NCI-H187 (cell line): ENCODE data around the gene TDRD12.
"Not testable (repeated sequence)": the region's sequence is repeated elsewhere in the genome, so short reads cannot be mapped to it uniquely, and the experiment has no call there.

Source experiments
- DNase-seq, 2 experiments: peaks; one replicate each; lab custom pipeline; 2025; lab: John Stamatoyannopoulos, UW

The TDRD12 gene

DNA sequence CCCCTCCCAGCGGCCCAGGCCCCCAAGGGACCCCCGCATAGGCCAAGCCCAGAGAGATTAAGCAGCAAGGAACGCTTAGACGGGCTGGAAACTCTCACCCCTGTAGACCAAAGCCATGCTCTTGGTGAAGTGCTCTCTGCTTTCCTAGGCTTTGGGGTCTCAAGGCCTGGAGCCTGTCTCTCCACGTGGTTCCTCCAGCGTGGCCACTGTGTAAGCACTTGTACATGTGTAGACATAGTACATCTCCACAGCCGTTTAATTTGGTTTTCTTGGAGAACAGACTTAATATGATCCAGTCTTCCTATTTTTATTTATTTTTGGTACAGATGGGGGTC lies 26.9 kb upstream of the TDRD12 start:
- no peak for DNase-seq

GRCh38 chr19:32693151-32694108 lies 26.1 kb upstream of the TDRD12 start:
- not testable (repeated sequence) for DNase-seq

DNA sequence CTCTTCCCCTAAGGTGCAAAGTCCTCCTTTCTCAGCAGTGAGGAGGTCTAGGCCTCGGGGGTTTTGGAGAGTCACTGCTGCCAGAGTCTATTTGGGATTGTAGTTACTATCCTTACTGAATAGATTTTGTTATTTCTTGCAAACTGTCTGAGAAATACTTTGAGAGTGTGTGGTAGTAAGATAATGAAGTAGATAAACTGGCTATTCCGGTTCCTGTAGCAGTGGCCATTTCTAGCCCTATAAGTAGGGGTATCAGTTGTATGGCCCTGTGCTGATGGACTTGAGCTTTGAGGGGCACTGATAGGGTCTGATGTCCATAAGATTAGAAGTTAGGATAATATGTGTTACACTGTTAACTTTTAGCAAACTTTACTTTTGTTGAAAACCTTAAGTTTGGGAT lies 25.3 kb upstream of the TDRD12 start:
- not testable (repeated sequence) for DNase-seq

DNA sequence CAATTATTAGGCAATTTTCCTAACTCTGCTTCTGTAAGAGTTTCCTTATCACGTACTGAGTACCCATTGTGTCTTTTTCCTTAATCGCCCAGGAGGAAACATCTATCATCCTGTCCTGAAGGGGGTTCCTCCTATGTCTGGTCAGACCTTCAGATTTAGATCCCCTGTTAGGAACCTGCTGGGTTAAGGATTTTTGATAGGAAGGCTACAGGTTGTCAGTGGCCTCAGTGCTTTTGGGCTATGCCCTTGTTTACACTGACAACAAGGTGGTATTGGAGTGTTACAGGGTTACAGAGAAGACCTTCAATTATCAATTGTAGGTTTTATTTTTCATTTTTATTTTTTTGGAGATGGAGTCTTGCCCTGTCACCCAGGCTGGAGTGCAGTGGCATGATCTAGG lies 24.7 kb upstream of the TDRD12 start:
- DNase-seq: not testable (repeated sequence)

- DNase-seq: not testable (repeated sequence)
Observed at GRCh38 chr19:32695506-32695905, 24.1 kb upstream of the TDRD12 start.

GRCh38 chr19:32696771-32697170 lies 22.8 kb upstream of the TDRD12 start:
- not testable (repeated sequence) for DNase-seq

DNA sequence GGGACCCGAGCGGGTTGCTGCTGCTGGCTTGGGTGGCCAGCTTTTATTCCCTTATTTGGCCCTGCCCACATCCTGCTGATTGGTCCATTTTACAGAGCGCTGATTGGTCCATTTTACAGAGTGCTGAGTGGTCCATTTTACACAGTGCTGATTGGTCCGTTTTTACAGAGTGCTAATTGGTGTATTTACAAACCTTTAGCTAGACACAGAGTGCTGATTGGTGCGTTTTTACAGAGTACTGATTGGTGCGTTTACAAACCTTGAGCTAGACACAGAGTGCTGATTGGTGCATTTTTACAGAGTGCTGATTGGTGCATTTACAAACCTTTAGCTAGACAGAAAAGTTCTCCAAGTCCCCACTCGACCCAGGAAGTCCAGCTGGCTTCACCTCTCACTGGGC lies 19.4 kb upstream of the TDRD12 start:
- not testable (repeated sequence) for DNase-seq

DNA sequence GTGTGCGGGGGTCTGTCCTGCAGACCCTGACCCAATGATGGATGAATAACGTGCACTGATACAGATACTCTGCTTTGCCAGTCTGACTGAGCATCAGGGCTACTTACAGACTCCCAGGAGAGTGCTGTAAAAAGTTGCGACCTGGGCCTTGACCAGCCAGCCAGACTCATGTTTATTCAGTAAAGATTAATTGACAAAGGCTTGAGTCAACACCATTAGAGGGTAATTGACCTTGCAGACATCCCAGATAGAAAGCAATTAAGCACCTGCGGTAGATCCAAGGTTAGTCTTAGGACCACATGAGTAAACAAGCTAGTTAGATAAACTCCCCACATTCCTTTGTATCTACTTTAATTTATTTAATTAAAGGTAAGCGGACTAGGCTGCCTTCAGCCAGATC lies 17.6 kb upstream of the TDRD12 start:
- no peak for DNase-seq

DNA sequence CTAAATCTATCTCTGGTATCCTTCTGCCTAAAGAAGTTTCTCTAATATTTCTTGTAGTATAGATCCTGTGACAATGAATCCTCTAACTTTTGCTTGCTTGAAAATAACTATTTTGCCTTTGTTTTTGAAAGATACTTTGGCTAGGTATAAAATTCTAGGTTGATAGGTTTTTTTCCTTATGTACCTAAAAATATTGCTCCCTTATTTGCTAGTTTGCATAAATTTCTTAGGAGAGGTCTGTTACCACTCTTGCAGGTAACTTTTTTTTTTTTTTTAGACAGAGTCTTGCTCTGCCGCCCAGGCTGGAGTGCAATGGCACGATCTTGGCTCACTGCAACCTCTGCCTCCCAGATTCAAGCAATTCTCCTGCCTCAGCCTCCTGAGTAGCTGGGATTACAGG lies 15.6 kb upstream of the TDRD12 start:
- DNase-seq: not testable (repeated sequence)

DNA sequence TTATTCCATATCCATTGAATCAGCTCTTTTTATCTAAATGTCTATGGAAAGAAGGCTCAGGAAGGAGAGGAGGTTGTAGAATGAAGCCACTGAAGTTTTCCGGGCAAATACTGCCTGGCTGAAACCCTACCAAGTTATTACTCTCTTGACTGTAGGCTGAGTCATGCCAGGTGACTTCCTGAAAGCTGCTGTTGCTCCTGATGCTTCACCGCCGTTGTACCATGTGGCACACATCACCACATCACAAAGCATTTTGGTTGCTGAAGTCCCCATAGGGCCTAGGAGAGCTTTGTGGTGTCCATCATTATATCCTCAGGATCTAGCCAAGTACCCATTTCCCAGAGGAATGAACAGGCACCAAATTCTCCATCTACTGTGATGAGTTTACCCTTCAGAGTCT lies 11.1 kb upstream of the TDRD12 start:
- no peak for DNase-seq

DNA sequence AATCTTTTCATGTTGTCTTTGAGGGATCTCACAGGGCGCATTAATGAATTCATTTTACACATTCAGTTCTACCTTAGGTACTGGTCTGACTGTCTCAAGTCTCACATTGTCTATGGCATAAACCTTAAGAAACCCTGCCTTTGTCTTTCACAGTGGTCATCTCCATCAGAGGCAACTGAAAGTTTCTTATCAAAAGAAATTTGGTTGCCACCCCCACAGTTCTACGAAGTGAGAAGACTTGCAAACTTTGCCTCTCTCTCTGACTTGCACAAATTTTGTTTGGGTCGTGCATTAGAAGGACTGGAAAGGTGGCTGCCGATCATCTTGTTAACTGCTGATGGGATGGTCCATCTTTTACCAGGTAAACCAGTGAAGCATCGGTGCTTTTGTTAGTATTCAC lies 10.5 kb upstream of the TDRD12 start:
- no peak for DNase-seq

DNA sequence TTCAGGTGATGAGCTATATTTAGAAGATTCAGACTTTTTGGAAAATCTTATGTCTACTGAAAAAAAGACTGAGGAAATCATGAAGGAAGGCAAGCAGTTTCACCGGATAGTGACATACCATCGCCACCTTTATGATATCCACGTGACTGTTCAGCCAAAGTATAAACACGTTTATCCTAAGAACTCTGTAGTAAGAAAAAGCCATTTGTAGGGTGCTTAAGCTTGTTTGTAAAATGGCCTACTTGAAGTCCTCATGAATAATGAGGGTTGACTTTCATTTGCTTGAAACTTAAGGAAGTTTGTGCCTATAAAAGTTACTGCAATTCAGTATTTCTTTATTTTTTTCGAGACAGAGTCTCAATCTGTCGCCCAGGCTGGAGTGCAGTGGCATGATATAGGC lies 7.8 kb upstream of the TDRD12 start:
- DNase-seq: no peak

GRCh38 chr19:32716203-32716602 lies 3.4 kb upstream of the TDRD12 start:
- DNase-seq: not testable (repeated sequence)

DNA sequence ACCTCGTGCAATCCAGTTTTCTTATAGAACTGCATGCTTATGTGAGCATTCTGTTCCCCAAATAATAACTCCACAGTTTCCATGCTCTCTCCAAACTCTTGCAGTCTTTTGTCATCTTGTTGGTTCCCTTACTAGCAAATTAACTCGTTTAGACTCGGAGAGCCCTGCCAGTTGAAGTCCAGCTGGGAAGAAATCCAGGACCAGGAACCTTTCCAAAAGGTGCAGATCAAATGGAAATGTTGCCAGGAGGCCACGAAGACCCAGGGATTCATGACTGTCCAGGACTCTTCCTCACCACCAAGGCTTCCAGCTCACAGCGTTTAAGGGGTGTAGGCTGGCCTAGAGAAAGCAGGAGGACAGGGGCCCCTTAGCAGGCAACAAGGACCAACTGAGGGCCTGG lies 2.1 kb upstream of the TDRD12 start:
- no peak for DNase-seq

DNA sequence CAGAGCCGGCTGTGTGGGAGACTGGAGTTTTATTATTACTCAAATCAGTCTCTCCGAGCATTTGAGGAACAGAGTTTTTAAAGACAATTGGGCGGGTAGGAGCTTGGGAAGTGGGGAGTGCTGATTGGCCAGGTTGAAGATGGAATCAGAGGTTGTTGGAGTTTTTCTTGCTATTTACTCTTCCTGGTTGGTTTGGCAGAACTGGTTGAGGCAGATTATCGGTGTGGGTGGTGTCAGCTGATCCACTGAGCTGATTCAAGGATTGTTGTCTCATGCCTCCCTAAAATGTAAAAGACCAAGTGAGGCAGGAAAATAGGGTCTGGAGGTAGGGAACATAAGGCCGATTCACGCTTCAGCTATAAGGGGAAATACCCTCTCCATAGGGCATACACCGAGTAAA lies 1.3 kb upstream of the TDRD12 start:
- DNase-seq: no peak

DNA sequence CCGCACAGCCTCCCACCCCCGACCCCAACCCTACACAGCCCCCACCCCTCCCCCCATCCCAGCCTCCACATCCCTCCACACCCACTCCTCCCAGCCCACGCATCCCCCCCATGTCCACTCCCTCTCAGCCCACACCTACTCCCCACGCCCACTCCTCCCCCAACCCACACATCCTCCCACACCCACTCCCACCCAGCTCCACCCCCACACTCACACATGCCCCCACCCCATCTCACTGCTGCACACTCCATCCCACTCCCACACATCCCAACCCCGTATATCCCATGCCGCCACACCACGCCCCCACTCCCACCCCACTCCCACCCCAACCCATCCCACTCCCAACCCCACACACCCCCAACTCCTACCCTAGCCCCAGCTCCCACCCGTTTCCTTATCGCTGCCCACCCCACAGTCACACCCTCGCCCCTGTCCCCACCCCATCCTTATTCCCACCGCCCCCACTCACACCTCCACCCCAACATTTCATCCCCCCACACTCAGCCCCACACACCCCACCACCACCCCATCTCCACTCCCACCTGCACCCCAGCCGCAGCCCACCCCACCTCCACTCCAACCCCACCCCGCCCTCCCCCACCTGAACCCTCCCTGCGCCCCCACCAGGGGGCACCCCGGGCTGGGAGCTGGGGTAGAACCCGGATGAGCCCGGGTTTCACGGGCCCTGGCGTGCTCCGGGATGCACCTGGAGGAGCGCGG lies 809 bp downstream of the TDRD12 start:
- no peak for DNase-seq

DNA sequence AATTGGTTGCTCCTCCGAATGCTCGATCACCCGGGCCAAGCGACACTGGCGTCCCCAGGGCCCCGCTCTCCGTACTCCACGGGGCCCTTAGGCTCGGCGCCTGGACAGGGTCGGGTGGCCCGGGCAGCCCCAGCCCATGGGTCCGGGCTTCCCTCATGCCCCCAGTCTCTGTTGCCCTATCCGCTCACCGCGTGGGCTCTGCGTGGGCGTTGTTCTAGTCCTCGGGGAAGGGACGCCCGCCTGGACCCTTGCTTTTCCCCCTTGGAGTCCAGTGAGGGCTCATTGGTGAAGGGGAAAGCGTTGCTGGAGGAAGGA lies 1.3 kb downstream of the TDRD12 start:
- no peak for DNase-seq

GRCh38 chr19:32735936-32736335 lies 16.4 kb downstream of the TDRD12 start:
- no peak for DNase-seq

DNA sequence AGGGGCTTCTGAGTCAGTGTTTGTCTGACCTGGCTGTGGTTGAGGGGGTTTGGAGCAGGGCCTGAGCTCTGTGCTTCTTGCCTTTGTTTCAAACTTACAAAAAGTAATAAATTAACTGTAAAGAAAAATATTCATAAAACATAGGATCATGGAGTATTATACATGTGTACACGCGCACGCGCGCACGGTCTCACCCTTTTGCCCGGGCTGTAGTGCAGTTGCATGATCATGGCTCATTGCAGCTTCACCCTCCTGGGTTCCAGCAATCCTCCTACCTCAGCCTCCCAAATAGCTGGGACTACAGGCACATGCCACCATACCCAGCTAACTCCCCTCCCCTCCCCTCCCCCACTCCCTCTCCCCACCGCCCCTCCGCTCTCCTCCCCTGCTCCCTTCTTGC lies 23.5 kb downstream of the TDRD12 start:
- DNase-seq: no peak

GRCh38 chr19:32743447-32743846 lies 23.9 kb downstream of the TDRD12 start:
- DNase-seq: no peak

GRCh38 chr19:32744555-32745325 lies 25.2 kb downstream of the TDRD12 start:
- DNase-seq: no peak

DNA sequence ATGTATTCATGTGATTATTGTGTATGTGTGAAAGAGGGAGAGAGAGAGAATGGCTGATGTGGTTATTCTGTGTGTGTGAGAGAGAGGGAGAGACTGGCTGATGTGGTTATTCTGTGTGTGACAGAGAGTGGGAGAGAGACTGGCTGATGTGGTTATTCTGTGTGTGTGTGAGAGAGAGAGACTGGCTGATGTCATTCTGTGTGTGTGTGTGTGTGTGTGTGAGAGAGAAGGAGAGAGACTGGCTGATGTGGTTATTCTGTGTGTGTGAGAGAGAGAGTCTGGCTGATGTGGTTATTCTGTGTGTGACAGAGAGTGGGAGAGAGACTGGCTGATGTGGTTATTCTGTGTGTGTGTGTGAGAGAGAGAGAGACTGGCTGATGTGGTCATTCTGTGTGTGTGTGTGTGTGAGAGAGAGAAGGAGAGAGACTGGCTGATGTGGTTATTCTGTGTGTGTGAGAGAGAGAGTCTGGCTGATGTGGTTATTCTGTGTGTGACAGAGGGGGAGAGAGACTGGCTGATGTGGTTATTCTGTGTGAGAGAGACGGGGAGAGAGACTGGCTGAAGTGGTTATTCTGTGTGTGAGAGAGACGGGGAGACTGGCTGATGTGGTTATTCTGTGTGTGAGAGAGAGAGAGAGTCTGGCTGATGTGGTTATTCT lies 26.2 kb downstream of the TDRD12 start:
- DNase-seq: not testable (repeated sequence)
